ENCODE results near the gene TNS2. TPM values are rescaled to one million over a fixed set of nuclear protein-coding genes. Genes with fewer than 3 reads are reported as not detected.

TNS2 gene
- total and polyA plus RNA-seq, 3 experiments from 2014 or later, result 0.35 to 5.6 (median 2.1) TPM

DNA sequence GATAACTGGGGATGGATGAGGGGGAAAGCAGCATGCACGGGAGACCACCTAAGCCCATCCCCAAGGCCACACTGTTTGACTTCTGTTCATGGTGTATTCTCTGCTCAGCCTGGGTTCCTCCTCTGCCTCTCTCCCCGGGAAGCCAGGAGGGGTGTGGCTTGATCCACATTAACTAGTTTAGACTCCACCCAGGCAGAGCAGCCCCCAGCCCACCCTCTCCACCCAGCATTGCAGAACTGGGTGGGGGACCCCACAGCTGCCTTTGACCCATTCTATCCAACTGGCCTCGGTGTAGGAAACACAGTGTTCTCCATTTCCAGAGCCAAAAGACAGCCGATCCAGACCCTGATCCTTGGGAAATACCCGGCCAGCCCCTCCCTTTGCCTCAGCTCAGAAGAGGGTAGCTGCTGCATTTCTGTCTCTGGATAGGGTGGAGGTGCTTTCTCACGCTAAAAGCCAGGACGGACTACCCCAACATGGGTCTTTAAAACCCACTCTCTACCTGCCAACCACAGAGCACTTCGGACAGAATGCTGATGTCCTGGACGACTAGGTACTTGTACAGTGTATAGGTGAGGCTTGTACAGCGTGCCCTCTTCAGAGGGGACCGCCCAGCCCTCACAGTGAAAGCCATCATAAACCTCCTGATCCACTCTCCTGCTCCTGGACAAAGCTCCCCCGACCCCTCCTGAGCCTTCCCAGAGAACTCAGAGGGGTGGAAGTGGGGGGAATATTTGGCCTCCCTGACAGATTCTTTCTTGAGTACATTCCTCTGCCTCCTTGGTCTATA is 20.0 kb downstream of the TNS2 start:
- Mint-ChIP-seq H3K27me3 (no peaks in the 10 kb centered on the region), H3K4me1 (peaks cover 23 to 42% (median 39%) of the 10 kb centered on the region in 3 donors), H3K36me3 (peaks cover 9 to 94% (median 14%) of the 10 kb centered on the region in 3 donors), H3K9me3 (no peaks in the 10 kb centered on the region), H3K27ac (peak overlapping the region in 4 of 8 donors; percentile 51 to 82 (median 66)), H3K4me3 (no peak overlapping the region)
- H3K4me3 ChIP-seq (ENCODE audit: low read length), result no peak overlapping the region
- ChIA-PET POLR2A (no interaction called here), CTCF (interaction anchor here (1.1 to 10.9 kb wide), 2 partner anchors 27 to 32 kb away, joined by 3 to 243 read pairs; partner anchors contain the start of genes IGFBP6 and SOAT2)
- DNase-seq, result no peak
- H3K27ac ChIP-seq (ENCODE audit: low read depth, low read length), result no peak overlapping the region
- no peaks in the 10 kb centered on the region for H3K9me3 ChIP-seq (ENCODE audit: low read length)
- H3K27me3 ChIP-seq (ENCODE audit: insufficient read depth, low read length, poor library complexity, severe bottlenecking), result no peaks in the 10 kb centered on the region
- H3K4me1 ChIP-seq (ENCODE audit: insufficient read depth, low read length), result peaks cover 7% of the 10 kb centered on the region
- peaks cover 30% of the 10 kb centered on the region for H3K36me3 ChIP-seq (ENCODE audit: insufficient read depth, low read length)

- Histone ChIP-seq H3K4me3 (ENCODE audit: low read length) (no peak overlapping the region), H3K9me3 (ENCODE audit: low read length) (no peaks in the 10 kb centered on the region), H3K27me3 (ENCODE audit: insufficient read depth, low read length, poor library complexity, severe bottlenecking) (no peaks in the 10 kb centered on the region), H3K36me3 (ENCODE audit: insufficient read depth, low read length) (peaks cover 30% of the 10 kb centered on the region), H3K4me1 (ENCODE audit: insufficient read depth, low read length) (peaks cover 4% of the 10 kb centered on the region), H3K27ac (ENCODE audit: low read depth, low read length) (no peak overlapping the region)
- CTCF ChIA-PET, result interaction anchor here (0.9 to 1.6 kb wide), 3 partner anchors 23 to 250 kb away, joined by 3 read pairs; no protein-coding TSS in a partner anchor
- DNase-seq, result no peak
- peaks cover 26 to 50% (median 42%) of the 10 kb centered on the region in 3 donors for H3K4me1 Mint-ChIP-seq
- H3K9me3 Mint-ChIP-seq, result no peaks in the 10 kb centered on the region
- no peaks in the 10 kb centered on the region for H3K27me3 Mint-ChIP-seq
- H3K36me3 Mint-ChIP-seq, result peaks cover 7 to 94% (median 11%) of the 10 kb centered on the region in 3 donors
- POLR2A ChIA-PET, result no interaction called here
- H3K4me3 Mint-ChIP-seq, result no peak overlapping the region
- peak overlapping the region in 6 of 8 donors; percentile 17 to 87 (median 40) for H3K27ac Mint-ChIP-seq
Observed at GRCh38 chr12:53070877-53071492, 21.1 kb downstream of the TNS2 start.

DNA sequence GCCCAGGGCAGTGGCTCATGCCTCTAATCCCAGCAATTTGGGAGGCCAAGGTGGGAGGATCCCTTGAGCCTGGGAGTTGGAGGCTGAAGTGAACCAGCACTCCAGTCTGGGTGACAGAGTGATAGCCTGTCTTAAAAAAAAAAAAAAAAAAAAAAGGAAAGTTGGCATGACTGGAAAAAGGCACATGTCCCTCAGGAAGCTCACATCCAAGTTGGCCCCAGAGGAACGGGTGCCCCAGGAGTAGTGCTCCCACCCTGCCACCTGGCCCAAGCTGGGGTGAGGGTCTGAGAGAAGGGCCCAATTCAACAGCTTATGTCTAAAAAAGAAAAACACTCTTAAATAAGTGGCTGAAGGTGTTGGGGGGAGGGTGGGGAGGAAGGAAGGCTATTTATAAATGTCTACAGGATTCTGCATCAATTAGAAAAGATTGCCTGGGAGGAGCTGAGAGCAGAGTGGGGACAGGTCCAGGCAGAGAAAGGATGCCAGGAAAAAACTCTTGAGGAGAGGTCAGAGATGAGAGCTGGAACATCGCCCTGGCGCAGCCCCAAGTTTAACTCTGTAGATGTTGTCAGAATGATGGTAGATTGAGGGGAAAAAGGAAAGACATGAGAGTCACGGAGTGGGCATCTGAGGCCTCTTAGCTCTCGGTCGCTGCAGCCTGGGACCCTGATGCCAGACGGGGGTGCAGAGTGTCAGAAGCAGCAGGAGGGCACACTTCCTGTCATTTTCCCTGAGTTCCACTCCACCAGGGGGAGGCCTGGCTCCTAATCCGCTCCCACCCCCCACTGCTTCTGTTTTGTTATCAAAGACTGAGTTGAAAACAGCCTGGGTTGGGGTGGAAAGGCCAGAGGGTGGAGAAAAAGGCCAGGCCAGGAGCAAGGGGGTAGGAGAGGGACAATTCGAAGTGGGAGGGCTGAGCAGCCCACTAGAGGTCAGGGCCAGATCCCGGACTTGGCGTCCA is 22.0 kb downstream of the TNS2 start:
- no peaks in the 10 kb centered on the region for H3K4me1 ChIP-seq (ENCODE audit: insufficient read depth, low read length)
- Mint-ChIP-seq H3K4me3 (no peak overlapping the region), H3K27ac (peak overlapping the region in 4 of 8 donors; percentile 17 to 87 (median 29)), H3K4me1 (peaks cover 24 to 54% (median 46%) of the 10 kb centered on the region in 3 donors), H3K9me3 (no peaks in the 10 kb centered on the region), H3K36me3 (peaks cover 6 to 97% (median 11%) of the 10 kb centered on the region in 3 donors), H3K27me3 (no peaks in the 10 kb centered on the region)
- no peaks in the 10 kb centered on the region for H3K27me3 ChIP-seq (ENCODE audit: insufficient read depth, low read length, poor library complexity, severe bottlenecking)
- DNase-seq, result peak in 1 of 5 donors; percentile 10
- no peak overlapping the region for H3K4me3 ChIP-seq (ENCODE audit: low read length)
- H3K36me3 ChIP-seq (ENCODE audit: insufficient read depth, low read length), result peaks cover 27% of the 10 kb centered on the region
- CTCF ChIA-PET, result interaction anchor here (0.9 to 1.6 kb wide), 3 partner anchors 24 to 249 kb away, joined by 3 read pairs; no protein-coding TSS in a partner anchor
- H3K27ac ChIP-seq (ENCODE audit: low read depth, low read length), result no peak overlapping the region
- H3K9me3 ChIP-seq (ENCODE audit: low read length), result no peaks in the 10 kb centered on the region
- POLR2A ChIA-PET, result interaction anchor here (0.6 kb wide), 2 partner anchors 14 to 343 kb away, joined by 3 read pairs; no protein-coding TSS in a partner anchor

GRCh38 chr12:53073881-53074280 is 24.0 kb downstream of the TNS2 start:
- Mint-ChIP-seq H3K4me1 (peaks cover 40 to 71% (median 63%) of the 10 kb centered on the region in 3 donors), H3K27me3 (no peaks in the 10 kb centered on the region), H3K4me3 (peak overlapping the region in 1 of 7 donors; percentile 67), H3K27ac (peak overlapping the region in 5 of 8 donors; percentile 1 to 81 (median 3)), H3K9me3 (no peaks in the 10 kb centered on the region), H3K36me3 (peaks cover 6 to 89% (median 11%) of the 10 kb centered on the region in 3 donors)
- no peak overlapping the region for H3K27ac ChIP-seq (ENCODE audit: low read depth, low read length)
- peaks cover 27% of the 10 kb centered on the region for H3K36me3 ChIP-seq (ENCODE audit: insufficient read depth, low read length)
- ChIA-PET POLR2A (interaction anchor here (1.3 kb wide), 1 partner anchor 29 kb away, joined by 5 read pairs; the partner anchor contains the start of gene SOAT2), CTCF (interaction anchor here (1.1 to 1.2 kb wide), 2 partner anchors 20 to 271 kb away, joined by 3 to 4 read pairs; no protein-coding TSS in a partner anchor)
- H3K4me3 ChIP-seq (ENCODE audit: low read length), result no peak overlapping the region
- DNase-seq, result no peak
- peaks cover 17% of the 10 kb centered on the region for H3K4me1 ChIP-seq (ENCODE audit: insufficient read depth, low read length)
- no peaks in the 10 kb centered on the region for H3K9me3 ChIP-seq (ENCODE audit: low read length)
- no peaks in the 10 kb centered on the region for H3K27me3 ChIP-seq (ENCODE audit: insufficient read depth, low read length, poor library complexity, severe bottlenecking)

DNA sequence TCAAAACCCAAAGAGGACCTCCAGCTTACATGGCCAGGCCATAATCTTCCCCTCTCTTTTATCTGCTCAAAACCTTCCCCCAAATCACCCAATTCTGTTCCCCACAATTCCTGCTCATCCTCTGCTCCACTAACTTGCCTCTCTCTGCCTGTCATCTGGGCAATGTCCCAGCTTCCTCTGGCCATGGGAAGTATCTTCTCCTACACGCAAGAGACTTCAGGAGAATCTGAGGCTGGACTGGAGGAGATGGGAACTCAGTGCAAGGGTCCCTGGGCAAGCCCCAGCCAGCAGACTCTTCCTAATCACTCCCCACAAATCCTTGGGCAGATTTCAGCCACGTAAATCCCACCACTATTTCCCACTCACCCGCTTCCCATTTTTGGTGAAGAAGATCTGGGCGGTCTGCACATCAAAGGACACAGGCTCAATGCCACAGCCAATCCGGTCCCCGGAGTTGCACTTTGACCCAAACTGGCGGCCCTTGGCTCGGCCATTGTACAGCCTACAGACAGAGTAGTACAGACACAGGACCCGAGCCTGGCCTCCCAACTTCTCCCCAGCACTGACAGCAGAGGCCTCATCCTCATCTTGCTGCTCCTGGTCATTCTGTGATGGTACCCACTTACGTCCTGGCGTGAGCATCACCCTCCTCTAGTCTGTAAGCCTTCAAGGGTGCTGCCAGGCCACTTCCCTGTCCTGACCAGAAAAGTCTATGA is 24.6 kb downstream of the TNS2 start:
- H3K9me3 Mint-ChIP-seq, result no peaks in the 10 kb centered on the region
- Histone ChIP-seq H3K27ac (ENCODE audit: low read depth, low read length) (no peak overlapping the region), H3K9me3 (ENCODE audit: low read length) (no peaks in the 10 kb centered on the region), H3K4me3 (ENCODE audit: low read length) (no peak overlapping the region), H3K27me3 (ENCODE audit: insufficient read depth, low read length, poor library complexity, severe bottlenecking) (no peaks in the 10 kb centered on the region), H3K4me1 (ENCODE audit: insufficient read depth, low read length) (peaks cover 17% of the 10 kb centered on the region), H3K36me3 (ENCODE audit: insufficient read depth, low read length) (peaks cover 27% of the 10 kb centered on the region)
- peaks cover 43 to 75% (median 63%) of the 10 kb centered on the region in 3 donors for H3K4me1 Mint-ChIP-seq
- H3K27me3 Mint-ChIP-seq, result no peaks in the 10 kb centered on the region
- CTCF ChIA-PET, result interaction anchor here (1.2 to 2.9 kb wide), 3 partner anchors 8 to 271 kb away, joined by 4 to 9 read pairs (median 8); no protein-coding TSS in a partner anchor
- POLR2A ChIA-PET, result interaction anchor here (1.3 kb wide), 1 partner anchor 29 kb away, joined by 5 read pairs; the partner anchor contains the start of gene SOAT2
- peaks cover 6 to 87% (median 11%) of the 10 kb centered on the region in 3 donors for H3K36me3 Mint-ChIP-seq
- DNase-seq, result no peak
- peak overlapping the region in 1 of 7 donors; percentile 67 for H3K4me3 Mint-ChIP-seq
- H3K27ac Mint-ChIP-seq, result peak overlapping the region in 5 of 8 donors; percentile 1 to 83 (median 3)

DNA sequence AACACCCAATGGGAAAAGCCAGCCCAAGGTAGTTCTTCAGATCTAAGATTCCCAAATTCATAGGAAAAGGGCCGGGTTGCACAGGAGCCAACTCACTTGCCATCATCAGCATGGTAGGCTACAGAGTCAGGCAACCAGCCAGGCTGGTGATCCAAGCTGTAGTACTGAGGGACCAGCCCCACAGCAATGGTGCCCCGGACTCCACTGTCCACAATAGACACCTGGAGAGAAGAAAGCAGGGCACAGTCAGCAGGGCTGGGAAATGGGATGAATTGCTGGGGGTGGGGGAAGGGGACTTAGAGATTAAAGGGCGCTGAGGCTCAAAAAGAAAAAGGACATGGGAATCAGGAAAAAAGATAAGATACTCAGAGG is 25.1 kb downstream of the TNS2 start:
- CTCF ChIA-PET, result interaction anchor here (1.5 to 2.9 kb wide), 2 partner anchors 9 to 24 kb away, joined by 8 to 9 read pairs; no protein-coding TSS in a partner anchor

More for the DNA sequence above, 25.1 kb downstream of the TNS2 start:
- Histone ChIP-seq H3K27ac (ENCODE audit: low read depth, low read length) (no peak overlapping the region), H3K27me3 (ENCODE audit: insufficient read depth, low read length, poor library complexity, severe bottlenecking) (no peaks in the 10 kb centered on the region), H3K9me3 (ENCODE audit: low read length) (no peaks in the 10 kb centered on the region), H3K4me3 (ENCODE audit: low read length) (no peak overlapping the region), H3K4me1 (ENCODE audit: insufficient read depth, low read length) (peaks cover 21% of the 10 kb centered on the region), H3K36me3 (ENCODE audit: insufficient read depth, low read length) (peaks cover 27% of the 10 kb centered on the region)
- POLR2A ChIA-PET, result no interaction called here
- H3K27me3 Mint-ChIP-seq, result peaks cover 0 to 1% of the 10 kb centered on the region in 2 donors
- H3K36me3 Mint-ChIP-seq, result peaks cover 6 to 84% (median 11%) of the 10 kb centered on the region in 3 donors
- peaks cover 48 to 80% (median 68%) of the 10 kb centered on the region in 3 donors for H3K4me1 Mint-ChIP-seq
- no peak overlapping the region for H3K27ac Mint-ChIP-seq
- peak overlapping the region in 2 of 7 donors; percentile 51 to 67 for H3K4me3 Mint-ChIP-seq
- no peaks in the 10 kb centered on the region for H3K9me3 Mint-ChIP-seq
- DNase-seq, result peak in 1 of 5 donors; percentile 40

Measured in CD8-positive, alpha-beta memory T cell (primary cell).